ENCODE measurements around the gene SPATA3. TPM values are rescaled to one million over a fixed set of nuclear protein-coding genes. Genes with fewer than 3 reads are reported as not detected.
"Not testable (repeated sequence)": the region's sequence is repeated elsewhere in the genome, so short reads cannot be mapped to it uniquely, and the experiment has no call there.

SPATA3 gene
- total RNA-seq, 4 donors from 2014 or later, result not detected

DNA sequence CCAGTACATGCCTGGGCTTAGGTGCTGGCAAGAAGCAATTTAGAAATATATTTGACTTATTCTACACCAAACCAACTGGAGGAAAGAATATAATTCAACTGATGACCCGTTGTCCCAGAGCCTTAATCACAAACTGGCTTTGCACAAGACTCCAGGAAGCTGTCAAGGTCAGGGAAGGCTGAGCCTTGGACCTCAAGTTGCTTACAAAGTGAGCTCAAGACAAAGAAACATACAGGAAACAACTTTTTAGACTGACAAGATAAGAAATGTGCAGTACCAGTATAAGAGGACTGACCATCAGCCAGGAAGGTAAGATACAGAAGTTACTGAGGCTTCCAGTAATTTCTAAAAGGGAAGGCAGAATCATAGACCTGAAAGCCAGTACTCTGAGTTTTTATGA, 35.9 kb upstream of the SPATA3 start:
- intact Hi-C loops (cut with DNase I), result no loop called here
- no peak for DNase-seq

DNA sequence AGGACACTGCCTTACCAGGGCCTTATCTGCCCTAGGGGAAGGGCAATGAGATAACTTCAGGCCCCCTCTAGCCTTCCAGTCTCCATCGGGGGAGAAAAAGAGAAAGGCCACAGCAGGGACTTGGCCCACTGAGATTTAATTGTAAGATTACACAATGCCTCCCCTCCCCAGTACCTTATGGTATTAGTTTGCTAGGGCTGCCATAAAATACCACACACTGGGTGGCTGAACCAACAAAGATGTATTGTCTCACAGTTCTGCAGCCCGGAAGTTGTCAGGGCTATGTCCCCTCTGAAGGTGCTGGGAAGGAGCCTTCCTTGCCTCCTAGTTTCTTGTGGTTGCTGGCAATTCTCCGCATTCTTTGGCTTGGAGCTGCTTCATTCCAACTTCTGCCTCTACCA, 34.8 kb upstream of the SPATA3 start:
- H3K9me3 ChIP-seq, result no peaks in the 10 kb centered on the region
- H3K27me3 ChIP-seq, result peaks cover 0 to 72% (median 0%) of the 10 kb centered on the region in 4 donors
- DNase-seq, result no peak
- no peak overlapping the region for H3K4me3 ChIP-seq
- no peaks in the 10 kb centered on the region for H3K36me3 ChIP-seq
- intact Hi-C loops (cut with DNase I), result no loop called here
- TF ChIP-seq, protein P1, sequence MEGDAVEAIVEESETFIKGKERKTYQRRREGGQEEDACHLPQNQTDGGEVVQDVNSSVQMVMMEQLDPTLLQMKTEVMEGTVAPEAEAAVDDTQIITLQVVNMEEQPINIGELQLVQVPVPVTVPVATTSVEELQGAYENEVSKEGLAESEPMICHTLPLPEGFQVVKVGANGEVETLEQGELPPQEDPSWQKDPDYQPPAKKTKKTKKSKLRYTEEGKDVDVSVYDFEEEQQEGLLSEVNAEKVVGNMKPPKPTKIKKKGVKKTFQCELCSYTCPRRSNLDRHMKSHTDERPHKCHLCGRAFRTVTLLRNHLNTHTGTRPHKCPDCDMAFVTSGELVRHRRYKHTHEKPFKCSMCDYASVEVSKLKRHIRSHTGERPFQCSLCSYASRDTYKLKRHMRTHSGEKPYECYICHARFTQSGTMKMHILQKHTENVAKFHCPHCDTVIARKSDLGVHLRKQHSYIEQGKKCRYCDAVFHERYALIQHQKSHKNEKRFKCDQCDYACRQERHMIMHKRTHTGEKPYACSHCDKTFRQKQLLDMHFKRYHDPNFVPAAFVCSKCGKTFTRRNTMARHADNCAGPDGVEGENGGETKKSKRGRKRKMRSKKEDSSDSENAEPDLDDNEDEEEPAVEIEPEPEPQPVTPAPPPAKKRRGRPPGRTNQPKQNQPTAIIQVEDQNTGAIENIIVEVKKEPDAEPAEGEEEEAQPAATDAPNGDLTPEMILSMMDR (IDR thresholded peaks at IDR 0.05), result no peak
- no peak for TF ChIP-seq POLR2A (IDR thresholded peaks at IDR 0.05)
- WGBS, 2 donors, result 47 to 57% methylated on average over 1 to 3 of the region's 3 CpGs
- no peak overlapping the region for H3K27ac ChIP-seq
- H3K4me1 ChIP-seq, result peaks cover 0 to 15% (median 7%) of the 10 kb centered on the region in 3 donors

More for the DNA sequence above, 35.9 kb upstream of the SPATA3 start:
- H3K4me1 ChIP-seq, result peaks cover 0 to 15% (median 7%) of the 10 kb centered on the region in 3 donors
- H3K27ac ChIP-seq, result no peak overlapping the region
- TF ChIP-seq, protein P1 (IDR thresholded peaks at IDR 0.05), result no peak
- TF ChIP-seq POLR2A (IDR thresholded peaks at IDR 0.05), result no peak
- WGBS, 2 donors, result 46 to 56% methylated on average over 1 of the region's 1 CpG
- H3K36me3 ChIP-seq, result no peaks in the 10 kb centered on the region
- H3K27me3 ChIP-seq, result peaks cover 0 to 79% (median 0%) of the 10 kb centered on the region in 4 donors
- no peaks in the 10 kb centered on the region for H3K9me3 ChIP-seq
- H3K4me3 ChIP-seq, result no peak overlapping the region

DNA sequence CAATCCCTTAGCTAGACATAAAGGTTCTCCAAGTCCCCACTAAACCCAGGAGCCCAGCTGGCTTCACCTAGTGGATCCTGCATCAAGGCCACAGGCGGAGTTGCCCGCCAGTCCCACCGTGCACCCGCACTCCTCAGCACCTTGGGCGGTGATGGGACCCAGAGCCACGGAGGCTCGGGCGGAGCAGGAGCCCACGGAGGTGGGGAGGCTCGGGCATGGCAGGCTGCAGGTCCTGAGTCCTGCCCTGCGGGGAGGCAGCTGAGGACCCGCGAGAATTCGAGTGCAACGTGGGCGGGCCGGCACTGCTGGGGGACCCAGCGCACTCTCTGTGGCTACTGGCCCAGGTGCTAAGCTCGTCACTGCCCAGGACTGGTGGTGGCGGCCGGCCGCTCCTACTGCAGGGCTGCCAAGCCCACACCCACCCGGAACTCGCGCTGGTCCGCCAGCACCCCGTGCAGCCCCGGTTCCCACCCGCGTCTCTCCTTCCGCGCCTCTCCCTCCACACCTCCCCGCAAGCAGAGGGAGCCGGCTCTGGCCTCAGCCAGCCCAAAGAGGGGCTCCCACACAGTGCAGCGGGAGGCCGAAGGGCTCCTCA, 31.7 kb upstream of the SPATA3 start:
- no peaks in the 10 kb centered on the region for H3K4me1 ChIP-seq
- no peak overlapping the region for H3K4me3 ChIP-seq
- TF ChIP-seq POLR2A (IDR thresholded peaks at IDR 0.05), result no peak
- TF ChIP-seq, protein P1 (IDR thresholded peaks at IDR 0.05), result no peak
- no peak for DNase-seq
- intact Hi-C loops (cut with DNase I), result no loop called here
- H3K9me3 ChIP-seq, result no peaks in the 10 kb centered on the region
- H3K27me3 ChIP-seq, result peaks cover 0 to 41% (median 0%) of the 10 kb centered on the region in 4 donors
- no peak overlapping the region for H3K27ac ChIP-seq
- WGBS, 2 donors, result no CpG with 5 or more reads among the region's 36 CpGs
- H3K36me3 ChIP-seq, result no peaks in the 10 kb centered on the region

DNA sequence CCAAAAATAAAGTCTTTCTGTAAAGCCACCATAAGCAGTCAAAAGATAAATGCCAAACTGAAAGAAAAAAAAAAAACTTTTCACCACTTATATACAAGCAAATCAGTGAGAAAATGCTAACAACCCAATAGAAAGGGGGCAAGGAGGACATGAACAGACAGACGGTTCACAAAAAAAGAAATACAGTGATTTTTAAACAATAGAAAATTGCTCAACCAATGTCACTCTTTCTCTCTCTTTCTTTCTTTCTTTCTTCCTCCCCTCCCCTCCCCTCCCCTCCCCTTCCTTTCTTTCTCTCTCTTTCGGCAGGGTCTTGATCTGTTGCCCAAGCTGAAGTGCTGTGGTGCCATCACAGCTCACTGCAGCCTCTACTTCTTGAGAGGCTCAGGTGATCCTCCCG, 28.8 kb upstream of the SPATA3 start:
- intact Hi-C loops (cut with DNase I), result no loop called here
- 41 to 72% methylated on average over 2 to 3 of the region's 3 CpGs for WGBS, 2 donors

DNA sequence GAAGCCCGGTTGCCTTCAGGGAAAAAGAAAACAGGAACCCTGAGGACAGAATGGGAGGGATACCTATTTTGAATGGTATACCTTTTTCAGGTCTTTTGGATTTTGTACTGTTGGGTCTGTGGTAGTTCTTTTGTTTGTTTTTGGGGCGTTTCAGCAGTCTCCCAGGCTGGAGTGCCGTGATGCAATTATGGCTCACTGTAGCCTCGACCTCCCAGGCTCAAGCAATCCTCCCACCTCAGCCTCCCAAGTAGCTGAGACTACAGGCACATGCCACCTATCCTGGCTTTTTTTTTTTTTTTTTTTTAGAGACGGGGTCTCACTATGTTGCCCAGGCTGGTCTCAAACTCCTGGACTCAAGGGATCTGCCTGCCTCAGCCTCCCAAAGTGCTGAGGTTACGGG, 27.6 kb upstream of the SPATA3 start:
- H3K27me3 ChIP-seq; H3K4me3 ChIP-seq; H3K36me3 ChIP-seq; H3K9me3 ChIP-seq; intact Hi-C loops (cut with DNase I); H3K4me1 ChIP-seq; DNase-seq; H3K27ac ChIP-seq: not testable (repeated sequence)
- 80 to 86% methylated on average over 6 of the region's 6 CpGs for WGBS, 2 donors

More for the DNA sequence above, 28.8 kb upstream of the SPATA3 start:
- H3K9me3 ChIP-seq, result no peaks in the 10 kb centered on the region
- no peak overlapping the region for H3K27ac ChIP-seq
- no peaks in the 10 kb centered on the region for H3K36me3 ChIP-seq
- no peaks in the 10 kb centered on the region for H3K4me1 ChIP-seq
- no peak for DNase-seq
- TF ChIP-seq, protein P1 (IDR thresholded peaks at IDR 0.05), result no peak
- no peak for TF ChIP-seq POLR2A (IDR thresholded peaks at IDR 0.05)
- H3K27me3 ChIP-seq, result peaks cover 0 to 15% (median 0%) of the 10 kb centered on the region in 4 donors
- H3K4me3 ChIP-seq, result no peak overlapping the region
